DND-41 (cell line): Measurements from ENCODE around the gene TRANK1.

Source experiments
- CTCF ChIP-seq: IDR thresholded peaks from 2 replicates; pipeline ENCODE4 v1.5.1; 2012; ENCODE audit warnings: borderline replicate concordance, low read length, moderate library complexity, mild to moderate bottlenecking; ENCODE audit not compliant: poor library complexity, severe bottlenecking; ENCODE audit errors: extremely low read depth
- EZH2 ChIP-seq: IDR thresholded peaks from 3 replicates; pipeline ENCODE4 v1.6.1; 2012; ENCODE audit warnings: borderline replicate concordance, low read depth, mild to moderate bottlenecking, moderate library complexity, low read length, inconsistent platforms; ENCODE audit not compliant: severe bottlenecking

GRCh38 chr3:36972163-36972562, 27.3 kb upstream of the TRANK1 start:
- TF ChIP-seq CTCF (no peak), EZH2 (no peak)
